ENCODE data around the gene NDUFA3.

DNA sequence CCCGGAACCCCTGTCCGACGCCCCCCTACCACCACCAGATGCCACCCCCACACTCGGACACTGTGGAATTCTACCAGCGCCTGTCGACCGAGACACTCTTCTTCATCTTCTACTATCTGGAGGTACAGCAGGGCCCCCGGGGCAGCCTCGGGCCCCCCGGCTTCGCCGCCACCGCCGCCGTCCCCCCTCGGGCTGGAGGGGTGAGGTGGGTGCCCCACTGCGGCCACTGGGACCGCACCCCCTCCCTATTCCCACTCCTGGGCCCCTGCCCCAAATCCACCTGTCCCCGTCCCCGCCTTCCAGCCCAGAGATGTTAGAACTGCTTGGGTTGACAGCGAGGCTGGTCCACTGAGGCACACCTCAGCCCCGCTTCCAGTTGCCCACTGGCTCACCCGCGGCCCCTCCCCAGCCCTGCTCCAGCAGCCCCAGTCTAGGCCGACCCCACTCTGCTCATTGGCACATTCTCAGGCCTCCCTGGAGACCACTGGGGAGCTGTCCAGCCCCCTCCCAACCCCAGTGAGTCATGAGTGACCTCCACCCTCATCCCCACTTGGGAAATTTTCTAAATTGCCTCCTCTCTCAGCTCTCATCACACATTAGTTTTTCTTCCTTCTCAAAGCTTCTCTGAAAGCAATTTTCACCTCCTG is 50.3 kb downstream of the NDUFA3 start:
- TF ChIP-seq, protein P1, sequence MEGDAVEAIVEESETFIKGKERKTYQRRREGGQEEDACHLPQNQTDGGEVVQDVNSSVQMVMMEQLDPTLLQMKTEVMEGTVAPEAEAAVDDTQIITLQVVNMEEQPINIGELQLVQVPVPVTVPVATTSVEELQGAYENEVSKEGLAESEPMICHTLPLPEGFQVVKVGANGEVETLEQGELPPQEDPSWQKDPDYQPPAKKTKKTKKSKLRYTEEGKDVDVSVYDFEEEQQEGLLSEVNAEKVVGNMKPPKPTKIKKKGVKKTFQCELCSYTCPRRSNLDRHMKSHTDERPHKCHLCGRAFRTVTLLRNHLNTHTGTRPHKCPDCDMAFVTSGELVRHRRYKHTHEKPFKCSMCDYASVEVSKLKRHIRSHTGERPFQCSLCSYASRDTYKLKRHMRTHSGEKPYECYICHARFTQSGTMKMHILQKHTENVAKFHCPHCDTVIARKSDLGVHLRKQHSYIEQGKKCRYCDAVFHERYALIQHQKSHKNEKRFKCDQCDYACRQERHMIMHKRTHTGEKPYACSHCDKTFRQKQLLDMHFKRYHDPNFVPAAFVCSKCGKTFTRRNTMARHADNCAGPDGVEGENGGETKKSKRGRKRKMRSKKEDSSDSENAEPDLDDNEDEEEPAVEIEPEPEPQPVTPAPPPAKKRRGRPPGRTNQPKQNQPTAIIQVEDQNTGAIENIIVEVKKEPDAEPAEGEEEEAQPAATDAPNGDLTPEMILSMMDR (IDR thresholded peaks at IDR 0.05) = no peak
- no peak for TF ChIP-seq POLR2A (IDR thresholded peaks at IDR 0.05)

All from Peyer's patch (tissue), 4 donors.